Karpas-422 (cell line): ENCODE measurements around the gene KPTN. TPM values are rescaled to one million over a fixed set of nuclear protein-coding genes. Genes with fewer than 3 reads are reported as not detected.

Experiments
- DNase-seq: peaks from one replicate; pipeline ENCODE4 v3.0.0-alpha.2; 2015
- H2AFZ ChIP-seq: fragments of 200-600 bp; sonication (generic); 2 replicates; pipeline ENCODE4 v1.6.1; 2014; ENCODE audit warnings: antibody characterized with exemption, low read length, mixed read lengths
- H3K27ac ChIP-seq: fragments of 200-600 bp; sonication (generic); 2 replicates; pipeline ENCODE4 v1.5.1; 2014; ENCODE audit warnings: mild to moderate bottlenecking, low read length, moderate library complexity
- H3K27me3 ChIP-seq: fragments of 200-600 bp; sonication (generic); 2 replicates; pipeline ENCODE4 v1.6.1; 2014; ENCODE audit warnings: low read length, mixed read lengths
- H3K36me3 ChIP-seq: fragments of 200-600 bp; sonication (generic); 2 replicates; pipeline ENCODE4 v1.6.1; 2014; ENCODE audit warnings: low read length, mixed read lengths; ENCODE audit not compliant: insufficient read depth
- H3K4me1 ChIP-seq: fragments of 200-600 bp; sonication (generic); 2 replicates; pipeline ENCODE4 v1.6.1; 2014; ENCODE audit warnings: mild to moderate bottlenecking, low read length, mixed read lengths
- H3K4me2 ChIP-seq: fragments of 200-600 bp; sonication (generic); 2 replicates; pipeline ENCODE4 v1.6.1; 2014; ENCODE audit warnings: low read length, low read depth, mild to moderate bottlenecking; ENCODE audit not compliant: poor library complexity, severe bottlenecking
- H3K4me3 ChIP-seq: fragments of 200-600 bp; sonication (generic); 2 replicates; pipeline ENCODE4 v1.5.1; 2014; ENCODE audit warnings: mild to moderate bottlenecking, antibody characterized with exemption, low read length, mixed read lengths
- H3K79me2 ChIP-seq: fragments of 200-600 bp; sonication (generic); 2 replicates; pipeline ENCODE4 v1.6.1; 2014; ENCODE audit warnings: mild to moderate bottlenecking, low read length, mixed read lengths
- H3K9ac ChIP-seq: fragments of 200-600 bp; sonication (generic); 2 replicates; pipeline ENCODE4 v1.6.0; 2014; ENCODE audit warnings: low read length
- H3K9me2 ChIP-seq: fragments of 200-600 bp; sonication (generic), shearing (Covaris generic); replicated peaks from 2 replicates; pipeline ENCODE4 v1.6.0; 2014; ENCODE audit warnings: mild to moderate bottlenecking, low read length, moderate library complexity; ENCODE audit not compliant: insufficient read depth
- H3K9me3 ChIP-seq: fragments of 300-700, 200-600 bp; sonication (generic); 2 replicates; pipeline ENCODE4 v1.6.1; 2014; ENCODE audit warnings: low read length, mixed read lengths
- H4K20me1 ChIP-seq: fragments of 200-600 bp; sonication (generic); 2 replicates; pipeline ENCODE4 v1.6.1; 2014; ENCODE audit warnings: mild to moderate bottlenecking, antibody characterized with exemption, low read length, low read depth; ENCODE audit not compliant: insufficient read depth
- total RNA-seq: library from RNA; depleted of rRNA; stranded (reverse); fragments of >200 nt; shearing (Covaris generic); gene quantifications from 2 replicates; pipeline ENCODE4 v1.2.3, GENCODE V29; 2014; ENCODE audit warnings: low replicate concordance

Gene KPTN
- total RNA-seq, 1 experiment from 2014 or later = 6.2 TPM

GRCh38 chr19:47511128-47511517 lies 27.1 kb upstream of the KPTN start:
- DNase-seq = no peak
- peaks cover 24% of the 10 kb centered on the region for H3K4me1 ChIP-seq
- no peak overlapping the region for H3K4me3 ChIP-seq
- no peaks in the 10 kb centered on the region for H3K27me3 ChIP-seq
- H3K79me2 ChIP-seq = peaks cover 81% of the 10 kb centered on the region
- peaks cover 24% of the 10 kb centered on the region for H4K20me1 ChIP-seq
- H3K27ac ChIP-seq = no peak overlapping the region
- H3K9ac ChIP-seq = no peak overlapping the region
- H3K4me2 ChIP-seq = no peak overlapping the region
- no peaks in the 10 kb centered on the region for H3K36me3 ChIP-seq
- H3K9me2 ChIP-seq = no peaks in the 10 kb centered on the region
- H2AFZ ChIP-seq = no peak overlapping the region
- no peaks in the 10 kb centered on the region for H3K9me3 ChIP-seq

GRCh38 chr19:47510516-47511127 lies 26.6 kb upstream of the KPTN start:
- no peak for DNase-seq
- no peak overlapping the region for H3K27ac ChIP-seq
- H3K36me3 ChIP-seq = no peaks in the 10 kb centered on the region
- H3K79me2 ChIP-seq = peaks cover 81% of the 10 kb centered on the region
- H3K4me2 ChIP-seq = no peak overlapping the region
- H3K4me3 ChIP-seq = no peak overlapping the region
- no peaks in the 10 kb centered on the region for H3K27me3 ChIP-seq
- peaks cover 19% of the 10 kb centered on the region for H3K4me1 ChIP-seq
- no peaks in the 10 kb centered on the region for H3K9me2 ChIP-seq
- H4K20me1 ChIP-seq = peaks cover 24% of the 10 kb centered on the region
- no peak overlapping the region for H3K9ac ChIP-seq
- no peak overlapping the region for H2AFZ ChIP-seq
- no peaks in the 10 kb centered on the region for H3K9me3 ChIP-seq

DNA sequence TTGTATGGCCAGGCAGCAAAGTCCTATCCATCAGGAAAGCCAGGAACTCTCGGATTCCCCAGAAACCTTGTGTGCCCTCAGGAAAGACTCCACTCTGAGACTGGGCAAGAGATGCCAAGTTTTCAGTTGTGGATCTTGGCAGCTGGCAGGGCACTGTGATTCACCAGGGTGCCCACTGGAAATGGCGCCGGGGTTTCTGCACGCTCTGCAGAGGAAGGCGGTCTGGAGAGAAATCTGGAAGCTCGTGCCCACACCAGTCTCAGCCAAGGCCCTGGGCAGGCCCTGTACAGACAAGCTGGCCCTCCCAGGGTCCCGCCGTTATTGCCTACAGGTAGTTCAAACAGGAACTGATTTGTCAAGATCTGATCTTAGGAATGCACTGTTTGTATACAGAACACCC lies 26.0 kb upstream of the KPTN start:
- no peak overlapping the region for H3K9ac ChIP-seq
- H3K4me1 ChIP-seq = peaks cover 18% of the 10 kb centered on the region
- H3K27ac ChIP-seq = no peak overlapping the region
- no peak overlapping the region for H3K4me3 ChIP-seq
- no peaks in the 10 kb centered on the region for H3K9me2 ChIP-seq
- peaks cover 87% of the 10 kb centered on the region for H3K79me2 ChIP-seq
- no peaks in the 10 kb centered on the region for H3K9me3 ChIP-seq
- H3K4me2 ChIP-seq = no peak overlapping the region
- H2AFZ ChIP-seq = no peak overlapping the region
- H3K36me3 ChIP-seq = no peaks in the 10 kb centered on the region
- no peak for DNase-seq
- no peaks in the 10 kb centered on the region for H3K27me3 ChIP-seq
- peaks cover 28% of the 10 kb centered on the region for H4K20me1 ChIP-seq

- Histone ChIP-seq H3K4me2 (no peak overlapping the region), H2AFZ (no peak overlapping the region), H4K20me1 (peaks cover 27% of the 10 kb centered on the region), H3K9ac (no peak overlapping the region), H3K79me2 (peaks cover 82% of the 10 kb centered on the region), H3K4me1 (peaks cover 18% of the 10 kb centered on the region), H3K9me3 (no peaks in the 10 kb centered on the region), H3K36me3 (no peaks in the 10 kb centered on the region), H3K4me3 (no peak overlapping the region), H3K27me3 (no peaks in the 10 kb centered on the region), H3K9me2 (no peaks in the 10 kb centered on the region), H3K27ac (no peak overlapping the region)
- no peak for DNase-seq
These were observed 25.3 kb upstream of the KPTN start for GRCh38 chr19:47509170-47509847.

DNA sequence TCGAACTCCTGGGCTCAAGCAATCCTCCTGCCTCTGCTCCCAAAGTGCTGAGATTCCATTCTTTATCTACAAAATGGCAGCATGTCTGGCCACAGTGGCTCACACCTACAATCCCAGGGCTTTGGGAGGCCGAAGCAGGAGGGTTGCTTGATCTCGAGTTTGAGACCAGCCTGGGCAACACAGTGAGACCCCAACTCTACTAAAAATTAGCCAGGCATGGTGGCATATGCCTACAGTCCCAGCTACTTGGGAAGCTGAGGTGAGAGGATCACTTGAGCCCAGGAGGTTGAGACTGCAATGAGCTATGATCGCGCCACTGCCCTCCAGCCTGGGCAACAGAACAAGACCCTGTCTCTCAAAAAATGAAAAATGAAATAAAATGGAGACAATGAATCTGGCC lies 24.7 kb upstream of the KPTN start:
- Histone ChIP-seq H3K9me2 (no peaks in the 10 kb centered on the region), H3K4me2 (no peak overlapping the region), H3K27me3 (no peaks in the 10 kb centered on the region), H3K79me2 (peaks cover 76% of the 10 kb centered on the region), H3K36me3 (no peaks in the 10 kb centered on the region), H3K9ac (no peak overlapping the region), H3K9me3 (no peaks in the 10 kb centered on the region), H3K27ac (no peak overlapping the region), H2AFZ (no peak overlapping the region), H4K20me1 (peaks cover 23% of the 10 kb centered on the region), H3K4me3 (no peak overlapping the region), H3K4me1 (peaks cover 14% of the 10 kb centered on the region)
- DNase-seq = no peak

DNA sequence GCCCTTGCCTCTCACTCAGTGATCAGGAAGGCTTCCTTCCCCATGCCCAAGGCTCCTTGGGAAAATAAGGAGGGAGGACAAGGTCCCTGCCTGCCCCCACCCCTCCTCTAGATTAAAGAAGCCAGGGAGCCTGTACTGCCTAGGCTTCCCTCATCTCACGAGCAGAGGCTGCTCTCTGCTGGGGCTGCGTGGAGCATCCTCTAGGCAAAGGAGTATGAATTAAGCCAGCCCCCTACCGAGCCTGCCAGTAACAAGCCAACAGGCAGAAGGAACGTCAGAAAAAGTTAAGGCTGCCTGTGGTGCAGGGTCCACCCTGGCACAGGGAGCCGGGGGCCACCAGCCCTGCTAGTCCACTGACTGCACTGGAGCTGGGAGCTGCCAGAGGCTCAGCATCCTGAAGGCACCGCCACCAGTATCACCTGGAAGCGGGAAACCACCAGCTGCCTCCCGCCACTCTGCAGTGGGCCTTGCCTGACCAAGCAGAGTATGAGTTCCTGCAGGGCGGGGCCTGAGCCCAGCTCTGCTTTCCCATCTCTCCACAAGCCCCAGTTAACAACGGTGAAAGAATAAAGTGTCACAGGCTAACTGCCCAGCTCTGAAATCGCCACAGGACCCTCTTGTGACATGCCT lies 24.0 kb upstream of the KPTN start:
- Histone ChIP-seq H3K27ac (no peak overlapping the region), H3K9me2 (no peaks in the 10 kb centered on the region), H3K9ac (no peak overlapping the region), H3K4me1 (peaks cover 7% of the 10 kb centered on the region), H3K79me2 (peaks cover 70% of the 10 kb centered on the region), H3K9me3 (no peaks in the 10 kb centered on the region), H3K27me3 (no peaks in the 10 kb centered on the region), H2AFZ (no peak overlapping the region), H3K36me3 (0 out of 2 replicates have a peak, but pooled peaks cover 3% of the 10 kb centered on the region), H4K20me1 (peaks cover 18% of the 10 kb centered on the region), H3K4me2 (no peak overlapping the region), H3K4me3 (no peak overlapping the region)
- DNase-seq = no peak

DNA sequence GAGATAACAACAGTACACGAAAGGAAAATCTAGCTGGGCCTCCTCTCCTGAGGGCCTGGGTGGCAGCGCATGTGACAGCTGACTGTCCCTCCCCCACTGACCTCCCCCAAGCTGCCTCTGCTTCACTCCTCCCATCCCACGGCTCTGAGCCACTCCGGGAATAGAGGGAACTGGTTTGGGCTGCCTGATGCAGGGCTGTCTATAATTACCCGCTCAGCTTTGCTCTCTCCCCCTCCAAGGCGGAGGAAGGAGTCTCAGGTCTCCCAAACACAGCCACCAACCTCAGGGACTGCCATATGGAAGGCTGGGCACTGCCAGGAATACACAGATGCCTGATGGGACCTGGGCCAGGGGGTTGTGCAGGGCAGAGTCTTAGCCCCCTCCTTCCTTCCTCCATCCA lies 23.0 kb upstream of the KPTN start:
- peaks cover 16% of the 10 kb centered on the region for H4K20me1 ChIP-seq
- no peak overlapping the region for H3K9ac ChIP-seq
- H3K27ac ChIP-seq = no peak overlapping the region
- H3K9me3 ChIP-seq = no peaks in the 10 kb centered on the region
- no peak overlapping the region for H3K4me3 ChIP-seq
- no peaks in the 10 kb centered on the region for H3K4me1 ChIP-seq
- H3K27me3 ChIP-seq = no peaks in the 10 kb centered on the region
- no peak for DNase-seq
- 0 out of 2 replicates have a peak, but pooled peaks cover 3% of the 10 kb centered on the region for H3K36me3 ChIP-seq
- H3K4me2 ChIP-seq = no peak overlapping the region
- H3K9me2 ChIP-seq = no peaks in the 10 kb centered on the region
- H3K79me2 ChIP-seq = peaks cover 59% of the 10 kb centered on the region
- no peak overlapping the region for H2AFZ ChIP-seq

GRCh38 chr19:47506459-47506858 lies 22.4 kb upstream of the KPTN start:
- Histone ChIP-seq H3K4me3 (no peak overlapping the region), H2AFZ (no peak overlapping the region), H4K20me1 (peaks cover 16% of the 10 kb centered on the region), H3K4me2 (no peak overlapping the region), H3K9ac (no peak overlapping the region), H3K27me3 (no peaks in the 10 kb centered on the region), H3K9me2 (no peaks in the 10 kb centered on the region), H3K9me3 (no peaks in the 10 kb centered on the region), H3K79me2 (peaks cover 54% of the 10 kb centered on the region), H3K4me1 (no peaks in the 10 kb centered on the region), H3K27ac (no peak overlapping the region), H3K36me3 (0 out of 2 replicates have a peak, but pooled peaks cover 3% of the 10 kb centered on the region)
- DNase-seq = no peak
